Right forelimb (tissue), 1 donor: ENCODE data around the gene AP5Z1.

Experiments
- DNase-seq: peaks from one replicate; pipeline ENCODE4 v3.0.0-alpha.2; 2018

AP5Z1 gene

DNA sequence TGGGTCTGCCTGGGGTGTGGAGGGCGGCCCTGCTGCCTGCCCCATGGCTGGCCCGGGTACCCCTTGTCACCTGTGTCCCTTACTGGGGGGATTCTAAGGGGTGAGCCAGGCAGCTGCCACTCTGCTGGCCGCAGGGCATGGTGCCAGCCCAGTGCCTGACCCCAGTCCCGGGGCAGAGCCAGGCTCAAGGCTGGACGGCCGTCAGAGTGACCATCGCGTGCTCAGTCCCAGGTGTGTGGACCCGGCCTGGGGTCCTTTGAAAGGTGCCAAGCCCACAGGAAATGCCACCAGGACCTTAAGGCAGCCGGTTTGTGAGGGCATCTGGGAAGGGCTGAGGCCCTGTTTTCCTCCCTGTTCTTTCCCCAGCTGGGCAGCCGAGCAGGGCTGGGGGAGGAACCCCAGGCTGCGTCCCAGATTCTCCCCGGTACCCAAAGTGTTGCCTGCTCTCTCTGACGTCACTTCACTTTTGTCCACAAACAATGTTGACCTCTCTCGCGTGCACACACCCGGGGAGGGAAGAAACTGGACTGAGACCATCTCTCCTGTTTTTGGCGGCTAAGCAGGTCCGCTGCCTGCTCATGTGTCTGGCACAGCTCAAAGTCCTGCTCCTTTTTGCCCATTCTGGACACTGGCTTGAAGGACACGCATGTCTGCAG, 48.8 kb downstream of the AP5Z1 start:
- no peak for DNase-seq

DNA sequence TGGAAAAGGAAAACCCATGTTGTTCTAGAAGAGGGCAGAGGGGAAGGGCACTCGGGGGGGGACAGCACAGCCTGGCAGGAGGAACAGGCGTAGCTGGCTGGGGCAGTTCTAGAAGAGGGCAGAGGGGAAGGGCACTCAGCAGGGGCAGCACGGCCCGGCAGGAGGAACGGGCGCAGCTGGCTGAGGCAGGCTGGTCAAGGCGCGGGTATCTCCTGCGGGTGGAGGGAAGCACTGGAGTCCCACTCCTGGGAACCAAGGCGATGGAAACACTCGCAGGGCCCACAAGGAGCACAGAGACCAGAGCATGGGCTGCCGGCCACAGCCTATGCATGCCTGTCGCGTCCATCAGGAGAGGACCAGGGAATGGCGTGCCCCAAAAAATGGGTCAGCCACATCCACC, 49.7 kb downstream of the AP5Z1 start:
- no peak for DNase-seq

DNA sequence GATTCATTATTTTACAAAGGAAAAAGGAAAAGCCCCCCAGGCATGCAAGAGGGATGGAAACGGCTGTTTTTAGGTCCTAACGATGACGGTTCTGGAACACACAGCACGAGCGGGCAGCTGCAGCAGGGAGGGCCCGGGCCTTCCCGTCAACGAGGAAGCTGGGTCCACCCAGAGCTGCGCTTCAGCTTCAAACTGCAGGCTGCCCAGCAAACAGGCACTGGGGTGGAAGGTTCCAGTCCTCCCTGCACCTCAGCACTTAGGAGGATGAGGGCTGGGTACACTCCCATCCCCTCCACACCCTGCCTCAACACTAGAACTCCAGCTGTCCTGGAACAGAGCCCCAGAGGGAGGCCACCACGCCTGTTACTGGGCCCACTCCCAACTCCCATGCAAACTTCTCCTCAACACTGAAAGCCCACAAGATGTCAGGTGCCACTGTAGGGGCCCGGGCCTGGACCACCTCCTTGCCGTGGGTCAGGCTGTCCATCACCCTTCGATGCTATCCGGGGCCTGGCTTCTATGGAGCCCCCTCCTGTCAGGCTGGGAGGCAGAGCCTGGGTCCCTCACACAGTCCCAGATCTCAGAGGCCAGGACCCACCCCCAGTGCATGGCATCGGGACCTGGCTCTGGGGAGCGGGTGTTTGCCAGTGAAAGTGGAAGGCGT, 53.4 kb downstream of the AP5Z1 start:
- DNase-seq: peak; percentile 36

DNA sequence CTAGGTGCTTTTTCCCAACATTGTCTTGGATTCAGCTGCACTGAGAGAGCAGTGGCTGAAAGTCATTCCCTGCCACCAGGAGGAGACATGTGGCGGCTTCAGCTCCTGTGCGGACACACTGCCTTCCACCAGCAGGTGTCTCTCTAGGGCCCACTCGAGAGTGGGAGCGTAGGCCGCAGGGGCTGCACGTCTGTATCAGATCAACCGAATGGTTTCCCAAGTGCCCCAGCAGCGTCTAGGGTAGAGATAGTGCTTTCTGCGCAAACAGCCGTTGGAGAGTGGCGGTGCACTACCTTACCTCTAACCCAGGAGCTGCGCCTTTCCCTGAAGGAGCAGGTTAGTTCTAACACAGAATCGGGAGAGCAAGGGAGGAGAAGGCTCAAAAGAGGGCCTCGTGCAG, 54.8 kb downstream of the AP5Z1 start:
- peak; percentile 80 for DNase-seq

DNA sequence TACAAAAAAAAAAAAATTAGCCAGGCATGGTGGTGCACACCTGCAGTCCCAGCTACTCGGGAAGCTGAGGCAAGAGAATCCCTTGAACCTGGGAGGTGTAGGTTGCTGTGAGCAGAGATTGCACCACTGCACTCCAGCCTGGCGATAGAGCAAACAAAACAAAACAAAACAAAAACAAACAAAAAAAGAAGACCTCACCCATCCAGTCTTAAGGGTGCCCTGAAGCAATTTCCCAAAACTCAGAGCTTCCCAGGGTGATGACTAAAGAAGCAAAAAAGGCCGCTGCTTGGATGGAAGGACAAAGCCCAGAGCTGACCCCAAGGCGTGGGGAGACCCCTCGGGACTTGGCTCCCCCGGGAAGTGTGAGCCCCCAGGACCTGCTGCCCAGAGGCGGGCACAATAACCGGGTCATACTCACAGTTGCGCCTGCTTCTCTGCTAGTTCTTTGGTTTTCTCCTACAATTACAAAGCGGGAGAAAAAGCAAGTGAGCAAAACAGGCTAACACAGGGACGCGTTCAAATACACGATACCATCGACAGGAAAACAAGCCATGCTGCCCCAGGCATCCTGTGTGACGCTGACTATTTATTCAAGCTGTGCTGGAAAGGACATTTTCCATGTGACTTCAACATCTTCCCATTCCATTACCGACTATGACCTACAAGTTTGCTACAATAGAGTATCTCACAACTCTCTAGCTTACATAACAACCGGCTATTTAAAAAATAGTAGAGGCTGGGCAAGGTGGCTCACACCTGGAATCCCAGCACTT, 56.5 kb downstream of the AP5Z1 start:
- no peak for DNase-seq

DNA sequence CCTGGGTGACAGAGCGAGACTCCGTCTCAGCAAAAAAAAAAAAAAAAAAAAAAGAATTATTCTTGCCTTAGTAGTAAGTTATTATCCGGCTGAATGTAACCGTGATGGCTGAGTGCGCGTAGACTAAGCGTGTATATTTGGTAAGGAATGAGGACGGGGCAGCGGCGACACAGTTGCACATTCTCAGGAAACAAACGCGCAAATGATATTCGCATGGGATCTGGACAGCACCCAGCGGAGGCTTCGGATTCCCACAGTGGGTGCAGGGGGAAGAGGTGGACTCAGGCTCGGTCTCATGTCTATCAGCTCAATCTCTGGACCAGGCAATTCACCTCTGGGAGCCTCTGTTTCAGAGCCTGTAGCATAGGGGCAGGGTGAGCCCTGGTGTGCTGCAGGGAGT, 57.3 kb downstream of the AP5Z1 start:
- DNase-seq: no peak

DNA sequence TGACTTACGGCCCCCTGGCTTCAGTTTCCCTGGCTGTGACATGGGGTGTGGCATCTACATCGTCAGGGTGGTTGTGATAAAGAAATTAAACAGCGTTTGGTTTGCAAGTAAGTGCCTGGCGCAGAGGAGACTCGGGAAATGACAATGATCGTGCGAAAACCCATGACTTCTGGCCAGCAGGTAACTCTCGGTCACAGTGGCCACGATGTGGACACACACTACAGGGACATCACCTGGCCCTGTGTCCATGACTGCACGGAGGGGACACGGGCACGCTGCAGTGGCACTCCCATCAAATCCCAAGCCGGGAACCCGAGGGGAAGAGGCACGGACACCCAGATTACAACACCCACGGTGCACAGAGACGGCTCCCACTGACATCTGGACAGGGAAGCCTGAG, 57.8 kb downstream of the AP5Z1 start:
- DNase-seq: no peak

DNA sequence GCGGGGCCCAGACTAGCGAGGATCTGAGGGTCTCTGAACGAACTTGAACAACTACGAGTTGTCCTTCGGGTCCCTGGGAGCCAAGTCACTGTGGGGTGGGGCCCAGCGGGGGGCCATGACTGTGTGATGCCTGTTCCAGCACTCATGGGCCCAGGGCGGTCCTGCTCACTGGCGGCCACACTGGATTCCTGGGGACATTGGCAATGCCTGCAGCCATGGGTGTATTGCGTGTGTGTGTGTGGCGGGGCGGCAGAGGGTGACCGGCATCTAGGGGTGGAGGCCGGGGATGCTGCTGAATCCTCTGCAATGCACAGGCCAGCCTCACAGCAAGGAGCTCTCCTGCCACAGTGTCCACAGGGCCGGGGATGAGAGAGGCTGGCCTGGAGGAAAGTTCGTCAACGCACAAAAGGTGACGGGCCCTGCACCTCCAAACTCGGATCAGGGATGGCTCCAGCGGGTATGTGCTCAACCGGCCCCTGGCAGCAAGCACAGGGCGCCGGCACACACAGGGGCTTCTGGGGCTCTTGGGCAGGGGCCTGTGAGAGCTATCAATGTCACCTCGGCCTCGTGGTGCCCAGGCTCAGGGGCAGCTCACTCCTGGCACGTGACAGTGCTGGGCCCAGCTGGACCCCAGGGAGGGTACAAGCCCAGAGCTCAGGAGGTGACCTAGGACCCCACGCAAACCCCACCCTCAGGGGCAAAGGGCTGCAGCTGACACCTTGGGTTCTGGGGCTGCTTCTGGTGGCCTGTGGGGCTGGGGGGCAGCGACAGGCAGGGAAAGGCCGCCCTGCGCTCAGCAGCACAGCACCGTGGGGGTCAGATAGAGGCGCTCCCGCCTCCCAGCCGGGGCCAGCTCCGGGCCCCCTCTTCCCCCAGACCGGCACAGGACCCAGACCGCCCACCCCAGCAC, 58.5 kb downstream of the AP5Z1 start:
- DNase-seq: no peak

DNA sequence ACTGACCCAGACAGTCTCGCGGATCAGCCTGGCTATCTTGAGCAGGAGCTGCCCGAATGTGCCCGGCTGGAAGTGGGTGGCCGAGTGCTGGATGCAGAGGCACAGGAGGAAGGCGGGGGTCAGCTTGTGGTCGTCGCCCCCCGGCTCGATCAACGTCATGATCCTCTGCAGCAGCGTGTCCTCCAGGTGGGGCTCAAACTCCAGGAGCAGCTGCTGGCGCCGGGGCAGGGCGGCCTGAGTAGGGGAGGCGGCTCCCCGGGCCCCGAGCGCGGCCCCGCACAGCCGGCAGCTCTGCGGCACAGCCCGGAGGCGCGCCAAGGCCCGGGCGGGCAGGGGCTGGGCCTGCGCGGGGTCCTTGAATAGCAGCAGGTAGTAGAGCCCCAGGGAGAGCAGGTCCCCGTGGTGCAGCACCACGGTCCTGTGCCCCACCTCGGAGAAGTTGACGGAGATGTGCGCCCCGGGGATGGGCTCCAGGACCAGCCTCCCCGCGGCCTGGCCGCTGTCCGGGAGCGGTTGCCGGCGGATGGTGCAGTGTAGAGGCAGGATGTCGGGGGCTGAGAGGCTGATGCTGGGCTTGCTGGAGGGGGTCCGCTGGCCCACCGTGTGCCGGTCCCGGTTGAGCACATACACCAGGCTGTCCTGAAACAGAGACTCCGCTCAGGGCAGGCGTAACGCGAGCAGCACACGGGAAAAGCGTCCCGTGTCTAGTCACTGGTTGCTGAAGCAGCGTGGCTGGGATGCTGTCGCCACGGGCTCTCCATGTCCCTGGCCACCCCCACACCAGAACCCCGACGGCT, 59.4 kb downstream of the AP5Z1 start:
- peak; percentile 26 for DNase-seq

DNA sequence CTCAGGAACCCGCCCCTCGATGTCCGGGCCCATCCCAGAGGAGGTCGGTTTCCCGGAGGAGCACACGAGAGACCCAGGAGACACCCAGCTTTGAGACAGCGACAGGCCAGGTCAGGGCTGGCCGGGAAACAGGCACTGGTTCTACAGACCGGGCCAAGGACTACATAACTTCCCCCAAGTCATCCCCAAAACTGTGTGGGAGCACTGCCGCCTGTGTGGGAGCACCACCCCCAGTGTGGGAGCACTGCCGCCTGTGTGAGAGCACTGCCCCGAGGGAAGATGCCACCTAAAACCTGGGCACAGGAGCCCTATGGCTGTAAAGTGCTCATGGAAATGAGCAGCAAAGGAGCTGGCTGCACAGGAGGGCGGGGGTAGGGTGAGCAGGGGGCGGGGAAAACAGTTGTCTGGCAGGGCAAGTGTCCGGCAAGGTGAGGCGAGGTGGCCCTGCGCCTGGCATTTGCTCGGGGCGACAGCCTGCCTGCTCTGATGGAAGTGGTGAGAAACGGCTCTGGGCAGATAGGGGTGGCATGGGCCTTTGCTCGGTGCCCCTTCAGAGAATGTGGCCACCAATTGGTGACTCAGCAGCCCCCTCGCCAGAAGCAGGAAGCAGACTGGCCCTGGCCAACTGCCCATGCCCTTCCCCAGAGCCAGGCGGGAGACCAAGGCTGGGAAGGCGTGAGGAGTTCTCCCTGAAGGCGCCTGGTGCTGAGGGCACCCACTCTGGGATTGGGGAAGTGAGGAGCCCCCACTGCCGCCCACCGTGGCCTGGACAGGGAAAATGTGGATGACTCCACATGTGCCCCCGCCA, 60.2 kb downstream of the AP5Z1 start:
- no peak for DNase-seq

DNA sequence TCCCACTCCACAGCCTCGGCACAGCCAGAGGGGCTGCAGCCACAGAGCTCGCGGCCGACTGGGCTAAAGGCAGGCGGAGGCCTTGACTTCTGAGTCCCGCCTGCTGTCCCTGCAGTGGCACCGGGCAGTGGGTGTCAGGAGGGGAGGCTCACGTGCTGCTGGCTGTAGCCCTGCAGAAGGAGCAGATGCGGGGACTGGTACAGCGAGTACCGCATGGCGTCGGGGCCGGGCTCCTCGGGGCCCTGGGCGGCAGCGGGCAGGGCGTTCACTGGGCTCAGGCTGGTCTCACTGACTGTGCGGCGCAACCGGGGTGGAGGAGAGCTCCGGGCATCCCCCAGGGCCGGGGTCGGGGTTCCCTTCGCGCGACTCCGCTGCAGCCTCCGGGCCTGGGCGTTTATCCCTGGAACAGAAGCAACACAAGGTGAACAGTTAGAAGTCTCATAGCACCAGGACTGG, 60.8 kb downstream of the AP5Z1 start:
- DNase-seq: no peak

DNA sequence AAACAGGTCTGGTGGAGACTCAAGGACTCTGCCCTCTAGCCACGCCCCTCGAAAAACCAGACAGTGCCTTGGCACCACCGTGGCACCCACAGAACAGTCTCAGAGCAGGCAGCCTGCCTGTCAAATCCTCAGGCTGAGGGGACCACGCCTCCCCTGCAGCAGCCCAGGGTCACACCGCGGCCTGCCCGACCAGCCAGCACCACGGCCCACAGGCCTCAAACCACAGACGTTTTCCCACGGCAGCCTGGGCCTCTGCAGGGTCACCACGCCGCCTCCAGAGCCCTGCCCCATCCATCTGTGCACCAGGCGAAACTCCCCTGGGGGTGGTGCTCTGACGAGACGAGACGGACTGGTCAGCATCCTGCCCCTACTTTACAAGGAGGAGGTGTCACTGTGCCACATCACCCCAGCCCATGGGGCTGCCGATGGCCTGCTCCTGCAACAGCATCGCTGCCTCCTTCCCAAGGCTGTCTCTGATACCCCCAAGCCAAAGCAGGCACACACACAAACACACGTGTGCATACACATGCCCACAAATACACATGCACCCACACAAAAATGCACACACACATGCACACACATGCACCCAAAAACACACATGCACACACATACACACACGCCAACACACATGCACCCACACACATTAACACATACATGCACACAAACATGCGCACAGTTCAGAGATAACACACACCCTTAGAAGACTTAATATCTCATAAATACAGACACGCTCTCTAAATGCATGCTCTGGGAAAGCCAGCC, 61.8 kb downstream of the AP5Z1 start:
- no peak for DNase-seq

DNA sequence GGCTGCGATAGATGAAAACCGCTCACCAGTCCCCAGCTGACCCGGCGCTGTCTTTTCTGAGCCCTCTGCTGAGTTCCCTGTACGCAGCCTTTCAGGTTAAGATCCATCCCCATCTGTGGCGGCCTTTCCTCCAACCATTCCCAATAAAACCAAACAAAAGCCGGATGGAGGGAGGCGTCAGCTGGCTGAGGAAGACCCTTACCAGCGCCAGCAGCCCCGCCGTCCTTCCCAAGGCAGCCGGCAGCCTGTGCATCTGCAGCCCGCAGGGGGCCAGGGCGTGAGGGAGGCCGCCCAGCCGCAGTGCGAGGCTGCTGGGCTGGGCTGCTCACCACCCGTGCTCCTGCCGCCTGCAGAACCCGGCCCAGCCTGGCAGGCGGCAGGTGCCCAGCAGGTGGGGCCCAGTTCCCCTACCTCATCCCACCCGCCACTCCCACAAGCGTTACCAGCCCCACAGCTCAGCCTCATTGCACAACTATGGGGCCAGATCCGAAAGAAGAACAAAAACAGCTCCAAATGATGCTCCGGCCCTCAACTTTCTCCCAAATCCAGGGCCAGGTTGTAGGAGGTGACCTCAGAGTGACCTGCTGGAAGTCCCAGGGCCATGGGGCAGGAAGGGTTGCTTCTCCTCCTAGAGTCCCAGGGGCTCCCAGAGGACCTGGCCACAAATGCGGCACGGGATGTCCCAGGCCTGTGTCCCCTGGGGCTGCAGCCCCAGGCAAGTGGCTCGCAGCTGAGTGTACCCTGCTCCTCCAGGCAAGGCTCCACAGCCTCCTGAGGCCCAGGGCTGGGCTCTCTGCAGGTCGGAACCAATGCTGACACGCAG, 62.6 kb downstream of the AP5Z1 start:
- no peak for DNase-seq

DNA sequence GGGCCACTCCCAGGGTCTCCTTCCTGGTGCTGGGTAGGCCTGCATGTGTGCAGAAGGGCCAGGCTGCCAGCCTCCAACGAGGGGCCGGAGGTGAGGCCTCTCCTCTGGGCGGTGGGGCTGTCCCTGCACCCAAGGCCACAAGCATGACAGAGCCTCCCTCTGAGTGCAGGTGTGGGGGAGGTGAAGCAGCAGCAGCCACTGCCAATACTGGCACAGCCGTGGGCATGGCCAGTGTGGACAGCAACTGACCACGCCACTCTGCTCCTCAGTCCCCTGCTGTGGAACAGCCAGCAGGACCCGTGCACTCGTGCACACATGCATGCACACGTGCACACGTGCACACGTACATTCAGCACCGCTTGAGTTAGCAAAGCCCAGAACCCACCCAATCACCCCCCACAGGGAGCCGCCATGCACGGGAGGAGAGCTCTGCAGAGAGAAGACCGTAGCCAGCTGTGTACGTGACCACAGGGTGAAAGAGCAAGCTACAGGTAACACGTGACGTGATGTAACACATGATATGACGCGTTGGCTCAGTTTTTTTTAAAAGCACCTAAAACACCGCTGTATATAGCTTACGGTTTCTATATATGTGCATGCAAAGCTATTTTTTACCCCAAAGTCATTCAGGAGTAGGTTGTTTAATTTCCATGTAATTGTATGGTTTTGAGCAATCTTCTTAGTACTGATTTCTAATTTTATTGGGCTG, 63.4 kb downstream of the AP5Z1 start:
- no peak for DNase-seq

DNA sequence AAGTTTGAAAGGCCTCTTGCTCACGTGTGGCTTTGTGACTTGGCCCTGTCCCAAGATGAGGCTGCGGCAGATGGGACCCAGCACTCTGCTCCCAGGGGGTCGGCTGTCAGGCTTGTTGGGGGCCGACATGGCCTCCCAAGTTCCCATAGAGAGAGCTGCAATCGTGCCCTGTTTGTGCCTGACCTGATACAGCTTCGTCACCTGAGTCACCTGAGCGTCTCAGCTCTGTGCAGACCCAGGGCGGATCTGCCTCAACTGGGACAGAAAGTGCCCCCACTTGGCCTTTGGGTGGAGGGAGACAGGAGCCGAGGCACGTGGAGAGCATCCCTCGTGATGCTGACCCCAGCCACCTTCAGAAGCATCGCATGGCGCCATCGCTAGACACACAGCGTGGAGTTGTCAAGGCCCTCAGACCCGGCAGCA, 64.7 kb downstream of the AP5Z1 start:
- DNase-seq: no peak
